CD4-positive, alpha-beta memory T cell (primary cell): ENCODE results near the gene HSPB9. TPM values are rescaled to one million over a fixed set of nuclear protein-coding genes. Genes with fewer than 3 reads are reported as not detected.

Experiments
- CTCF ChIA-PET: fragments of 350-600 bp; sonication (Branson Sonifier 250); formaldehyde crosslinking; loops from one replicate; lab custom pipeline; 2021; ENCODE audit warnings: inconsistent platforms; ENCODE audit not compliant: partially characterized antibody; lab: Charles Lee
- POLR2A ChIA-PET: fragments of 350-600 bp; sonication (Branson Sonifier 250); formaldehyde crosslinking; loops from one replicate; lab custom pipeline; 2021; ENCODE audit not compliant: partially characterized antibody; lab: Charles Lee
- DNase-seq, 5 donors: peaks; one replicate each; pipeline versions ENCODE4 v3.0.0 to v3.0.0-alpha.2; 2020 to 2022; ENCODE audit warnings: mixed read lengths in 1 of 5
- H3K27ac ChIP-seq: one replicate; pipeline ENCODE4 v1.7.0; 2013; ENCODE audit warnings: low read depth, low read length
- H3K27me3 ChIP-seq: 2 replicates; pipeline ENCODE4 v1.7.0; 2013; ENCODE audit warnings: mild to moderate bottlenecking, low read length, moderate library complexity; ENCODE audit not compliant: insufficient read depth
- H3K36me3 ChIP-seq: 2 replicates; pipeline ENCODE4 v1.7.0; 2013; ENCODE audit warnings: mild to moderate bottlenecking, low read length, moderate library complexity; ENCODE audit not compliant: insufficient read depth
- H3K4me1 ChIP-seq: 2 replicates; pipeline ENCODE4 v1.7.0; 2013; ENCODE audit warnings: mild to moderate bottlenecking, low read length, moderate library complexity; ENCODE audit not compliant: insufficient read depth
- H3K4me3 ChIP-seq, 2 donors: one replicate each; pipeline ENCODE4 v1.7.0; 2013; ENCODE audit warnings: low read length in 2 of 2, mild to moderate bottlenecking in 1 of 2
- H3K9me3 ChIP-seq, 2 donors: one replicate each; pipeline ENCODE4 v1.7.0; 2013; ENCODE audit warnings: low read length in 2 of 2, control low read depth in 1 of 2; ENCODE audit not compliant: control insufficient read depth in 1 of 2
- H3K27ac Mint-ChIP-seq, 7 donors: one replicate each; pipeline ENCODE4 v1.8.0; 2020 to 2021; ENCODE audit warnings: mixed read lengths in 7 of 7, mild to moderate bottlenecking in 6 of 7, inconsistent platforms in 3 of 7, moderate library complexity in 3 of 7
- H3K27me3 Mint-ChIP-seq, 2 donors: one replicate each; pipeline ENCODE4 v1.8.0; 2020 to 2021; ENCODE audit warnings: mixed read lengths in 2 of 2
- H3K36me3 Mint-ChIP-seq, 2 donors: one replicate each; pipeline ENCODE4 v1.8.0; 2020 to 2021; ENCODE audit warnings: mixed read lengths in 2 of 2, inconsistent platforms in 1 of 2, mild to moderate bottlenecking in 1 of 2
- H3K4me1 Mint-ChIP-seq, 4 donors: one replicate each; pipeline ENCODE4 v1.8.0; 2020 to 2021; ENCODE audit warnings: mixed read lengths in 4 of 4, mild to moderate bottlenecking in 1 of 4
- H3K4me3 Mint-ChIP-seq, 8 donors: one replicate each; pipeline ENCODE4 v1.8.0; 2020 to 2021; ENCODE audit warnings: mixed read lengths in 8 of 8, mild to moderate bottlenecking in 7 of 8, moderate library complexity in 6 of 8, inconsistent platforms in 3 of 8
- H3K9me3 Mint-ChIP-seq, 8 donors: one replicate each; pipeline ENCODE4 v1.8.0; 2020 to 2021; ENCODE audit warnings: mixed read lengths in 8 of 8, mild to moderate bottlenecking in 5 of 8, inconsistent platforms in 3 of 8, moderate library complexity in 1 of 8
- intact Hi-C: fragments of 100-400 bp; cut with micrococcal nuclease; formaldehyde crosslinking; loops from one replicate; pipeline ENCODE4 v1.15.1; 2023
- polyA plus RNA-seq, 2 donors: library from polyadenylated mRNA; unstranded; fragments of 300-500 nt; fragmentation: Illumina TruSeq; gene quantifications; one replicate each; pipeline ENCODE4 v1.2.3, GENCODE V29; 2021
- total RNA-seq, 2 experiments: library from RNA; stranded (reverse); gene quantifications; one replicate each; pipeline ENCODE4 v1.2.3, GENCODE V29; 2021

Gene HSPB9
- total and polyA plus RNA-seq, 4 experiments from 2014 or later = not detected

- ChIA-PET POLR2A (interaction anchor here (0.6 to 5.3 kb wide), 9 partner anchors 8 to 268 kb away, joined by 3 to 28 read pairs (median 5); partner anchors contain the start of genes CNP, DHX58, DNAJC7 and NKIRAS2), CTCF (interaction anchor here (1.2 to 8.1 kb wide), 12 partner anchors 12 to 157 kb away, joined by 3 to 124 read pairs (median 6); partner anchors contain the start of genes CNP, DNAJC7 and NKIRAS2)
- peaks cover 15 to 40% (median 24%) of the 10 kb centered on the region in 4 donors for H3K4me1 Mint-ChIP-seq
- H3K27me3 ChIP-seq = no peaks in the 10 kb centered on the region
- DNase-seq = no peak
- H3K27ac ChIP-seq = peak overlapping the region; percentile 49
- no peaks in the 10 kb centered on the region for H3K9me3 Mint-ChIP-seq
- intact Hi-C loops = loop anchor here (2.0 kb wide), 1 partner anchor 287 kb away; no protein-coding TSS in a partner anchor
- no peaks in the 10 kb centered on the region for H3K9me3 ChIP-seq
- H3K36me3 Mint-ChIP-seq = peaks cover 9 to 18% of the 10 kb centered on the region in 2 donors
- peak overlapping the region in 1 of 2 donors; percentile 43 for H3K4me3 ChIP-seq
- peak overlapping the region in 3 of 7 donors; percentile 19 to 79 (median 22) for H3K27ac Mint-ChIP-seq
- peaks cover 11% of the 10 kb centered on the region for H3K4me1 ChIP-seq
- H3K27me3 Mint-ChIP-seq = no peaks in the 10 kb centered on the region
- H3K36me3 ChIP-seq = peaks cover 2% of the 10 kb centered on the region
- H3K4me3 Mint-ChIP-seq = peak overlapping the region; percentile 71 to 82 (median 76)
Measured at GRCh38 chr17:42120161-42120769, 2.3 kb upstream of the HSPB9 start.

DNA sequence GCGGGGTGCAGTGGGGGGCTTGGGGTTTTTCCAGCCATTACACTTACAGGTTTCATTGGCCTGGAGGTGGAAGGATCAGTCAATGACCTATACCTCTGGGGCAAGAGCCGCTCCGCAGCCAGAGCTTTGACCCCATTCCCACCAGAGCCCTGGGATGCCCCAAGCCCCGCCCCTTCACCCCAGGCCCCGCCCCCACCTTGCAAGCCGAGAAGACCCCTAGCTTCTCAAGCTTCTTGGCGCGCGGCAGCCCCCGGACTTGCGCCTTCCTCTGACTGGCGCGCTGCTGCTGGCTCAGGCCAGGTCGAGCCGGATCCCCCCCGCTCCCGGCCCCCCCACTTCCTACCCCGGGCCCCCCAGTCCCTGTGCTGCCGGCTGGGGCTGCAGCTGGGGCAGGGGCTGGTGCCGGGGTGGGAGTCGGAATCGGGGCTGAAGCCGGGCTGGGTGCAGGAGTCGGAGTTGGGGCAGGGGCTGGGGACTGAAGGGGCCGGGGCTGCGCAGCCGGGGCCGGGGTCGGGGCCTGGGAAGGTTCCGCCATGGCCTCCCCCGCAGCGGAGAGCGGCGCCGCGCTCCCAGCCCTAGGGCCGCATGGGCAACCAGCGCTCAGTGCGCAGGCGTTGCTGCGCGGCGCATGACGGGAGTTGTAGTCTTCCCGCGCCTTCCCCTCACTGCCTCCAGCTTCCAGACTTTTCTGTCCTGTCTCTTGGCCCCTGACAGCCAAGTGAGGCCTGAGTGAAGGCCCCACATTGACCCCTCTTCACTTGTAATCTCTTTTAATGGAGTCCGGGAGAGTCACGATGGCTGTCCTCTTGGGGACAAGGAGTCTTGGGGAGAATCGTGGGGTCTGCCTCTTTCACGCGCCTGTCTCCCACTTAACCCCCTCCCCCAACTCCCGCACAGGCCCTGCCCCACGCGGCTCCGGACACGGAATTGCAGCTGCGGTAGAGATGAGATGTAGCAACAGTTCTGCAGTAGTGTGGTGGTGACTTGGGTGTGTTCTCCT lies 1.5 kb upstream of the HSPB9 start, which contains the start of gene KAT2A:
Gene KAT2A (minus strand): TSS at position 598 of the 1,000 bp plus-strand sequence. CDS start 63 bp downstream, at position 535.
- Mint-ChIP-seq H3K36me3 (peaks cover 17 to 26% of the 10 kb centered on the region in 2 donors), H3K27me3 (no peaks in the 10 kb centered on the region), H3K9me3 (no peaks in the 10 kb centered on the region), H3K27ac (peak within 1 kb of the TSS in 6 of 7 donors; percentile 19 to 81 (median 67)), H3K4me1 (peaks cover 13 to 34% (median 23%) of the 10 kb centered on the region in 4 donors), H3K4me3 (peak within 1 kb of the TSS; percentile 72 to 82 (median 77))
- ChIA-PET POLR2A (interaction anchor here (0.6 to 5.3 kb wide), 12 partner anchors 8 to 267 kb away, joined by 3 to 28 read pairs (median 4); partner anchors contain the start of genes CNP, DHX58, DNAJC7 and NKIRAS2), CTCF (interaction anchor here (0.9 to 8.1 kb wide), 11 partner anchors 13 to 158 kb away, joined by 3 to 124 read pairs (median 6); partner anchors contain the start of genes CNP, DNAJC7 and NKIRAS2)
- peak; percentile 61 to 71 (median 68) for DNase-seq
- peaks cover 11% of the 10 kb centered on the region for H3K4me1 ChIP-seq
- H3K9me3 ChIP-seq = no peaks in the 10 kb centered on the region
- intact Hi-C loops = loop anchor here (2.0 kb wide), 1 partner anchor 286 kb away; no protein-coding TSS in a partner anchor
- peak within 1 kb of the TSS; percentile 49 for H3K27ac ChIP-seq
- H3K27me3 ChIP-seq = no peaks in the 10 kb centered on the region
- peaks cover 10% of the 10 kb centered on the region for H3K36me3 ChIP-seq
- peak within 1 kb of the TSS in 1 of 2 donors; percentile 43 for H3K4me3 ChIP-seq

DNA sequence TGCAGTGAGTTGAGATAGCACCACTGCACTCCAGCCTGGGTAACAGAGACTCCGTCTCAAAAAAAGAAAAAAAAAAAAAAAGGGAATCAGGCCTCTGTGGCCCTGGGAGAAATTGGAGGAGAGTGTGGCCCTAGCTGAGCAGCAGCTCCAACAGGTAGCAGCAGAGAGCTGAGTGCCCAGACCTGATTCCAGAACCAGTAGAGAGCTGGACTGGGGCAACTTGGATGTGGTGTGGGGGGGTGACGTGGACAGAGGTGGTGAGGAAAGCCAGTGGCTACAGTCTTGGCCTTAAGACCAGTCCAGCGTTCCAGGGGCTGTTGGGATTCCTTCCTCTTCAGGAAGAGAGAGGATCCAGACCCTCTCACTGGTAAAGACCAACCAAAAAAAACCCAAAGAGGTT lies 1.7 kb downstream of the HSPB9 start:
- Mint-ChIP-seq H3K27ac (peak overlapping the region in 1 of 7 donors; percentile 80), H3K4me1 (peaks cover 6 to 15% (median 12%) of the 10 kb centered on the region in 4 donors), H3K36me3 (peaks cover 33 to 48% of the 10 kb centered on the region in 2 donors), H3K9me3 (no peaks in the 10 kb centered on the region), H3K27me3 (no peaks in the 10 kb centered on the region), H3K4me3 (no peak overlapping the region)
- Histone ChIP-seq H3K27ac (no peak overlapping the region), H3K27me3 (no peaks in the 10 kb centered on the region), H3K36me3 (peaks cover 34% of the 10 kb centered on the region), H3K9me3 (no peaks in the 10 kb centered on the region), H3K4me1 (peaks cover 11% of the 10 kb centered on the region), H3K4me3 (no peak overlapping the region)
- intact Hi-C loops = no loop called here
- no peak for DNase-seq
- CTCF ChIA-PET = interaction anchor here (0.7 kb wide), 1 partner anchor 150 kb away, joined by 3 read pairs; no protein-coding TSS in a partner anchor
- POLR2A ChIA-PET = interaction anchor here (0.7 kb wide), 1 partner anchor 158 kb away, joined by 3 read pairs; the partner anchor contains the start of gene CNP

DNA sequence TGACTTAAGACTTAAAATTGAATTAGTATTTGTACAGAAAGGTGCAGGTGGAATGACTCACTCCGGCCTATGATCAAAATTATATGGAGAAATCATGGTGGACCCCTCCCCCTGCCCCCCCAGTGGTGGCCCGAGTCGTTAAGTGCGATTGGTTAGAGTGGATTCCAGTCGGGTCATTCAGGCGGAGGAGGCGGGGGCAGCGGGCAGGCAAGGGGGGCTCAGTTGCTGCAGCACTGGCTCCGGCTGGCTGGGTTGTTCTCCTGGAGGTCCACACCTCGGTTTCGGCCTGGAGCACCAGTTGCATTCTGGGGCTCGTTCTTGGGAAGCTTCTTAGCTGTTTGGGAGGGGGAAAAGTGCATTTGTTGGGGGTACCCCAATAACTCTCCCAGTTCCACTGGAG lies 3.0 kb downstream of the HSPB9 start:
- Histone ChIP-seq H3K27ac (no peak overlapping the region), H3K9me3 (no peaks in the 10 kb centered on the region), H3K27me3 (no peaks in the 10 kb centered on the region), H3K4me3 (no peak overlapping the region), H3K4me1 (peaks cover 7% of the 10 kb centered on the region), H3K36me3 (peaks cover 47% of the 10 kb centered on the region)
- CTCF ChIA-PET = no interaction called here
- intact Hi-C loops = no loop called here
- Mint-ChIP-seq H3K36me3 (peaks cover 40 to 58% of the 10 kb centered on the region in 2 donors), H3K27ac (no peak overlapping the region), H3K4me1 (peaks cover 3 to 7% (median 7%) of the 10 kb centered on the region in 4 donors), H3K4me3 (no peak overlapping the region), H3K27me3 (no peaks in the 10 kb centered on the region), H3K9me3 (no peaks in the 10 kb centered on the region)
- POLR2A ChIA-PET = no interaction called here
- no peak for DNase-seq

DNA sequence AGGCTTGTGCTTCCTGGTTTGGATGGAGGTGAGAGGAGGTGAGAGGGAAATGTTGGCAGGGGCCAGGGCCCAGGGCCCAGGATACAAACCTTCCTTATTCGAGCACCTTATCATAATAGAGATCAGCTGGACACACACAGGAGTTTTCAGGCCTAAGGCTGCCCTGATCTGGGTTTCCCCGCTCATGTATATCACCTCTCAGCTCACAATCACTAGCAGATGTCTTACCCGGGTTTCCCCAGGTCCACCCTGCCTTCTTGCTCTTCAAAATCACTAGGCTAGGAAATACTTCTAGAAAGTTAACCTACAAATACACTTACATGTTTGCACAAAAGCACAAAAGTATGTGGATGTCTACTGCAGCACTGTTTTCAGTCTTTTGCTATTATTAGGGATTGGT lies 4.2 kb downstream of the HSPB9 start:
- Histone ChIP-seq H3K27ac (no peak overlapping the region), H3K4me3 (no peak overlapping the region), H3K4me1 (peaks cover 4% of the 10 kb centered on the region), H3K9me3 (no peaks in the 10 kb centered on the region), H3K36me3 (peaks cover 57% of the 10 kb centered on the region), H3K27me3 (no peaks in the 10 kb centered on the region)
- peaks cover 5 to 12% (median 8%) of the 10 kb centered on the region in 4 donors for H3K4me1 Mint-ChIP-seq
- no peaks in the 10 kb centered on the region for H3K27me3 Mint-ChIP-seq
- no peak overlapping the region for H3K27ac Mint-ChIP-seq
- peaks cover 49 to 69% of the 10 kb centered on the region in 2 donors for H3K36me3 Mint-ChIP-seq
- no peak for DNase-seq
- intact Hi-C loops = no loop called here
- no peaks in the 10 kb centered on the region for H3K9me3 Mint-ChIP-seq
- POLR2A ChIA-PET = no interaction called here
- CTCF ChIA-PET = no interaction called here
- H3K4me3 Mint-ChIP-seq = no peak overlapping the region

DNA sequence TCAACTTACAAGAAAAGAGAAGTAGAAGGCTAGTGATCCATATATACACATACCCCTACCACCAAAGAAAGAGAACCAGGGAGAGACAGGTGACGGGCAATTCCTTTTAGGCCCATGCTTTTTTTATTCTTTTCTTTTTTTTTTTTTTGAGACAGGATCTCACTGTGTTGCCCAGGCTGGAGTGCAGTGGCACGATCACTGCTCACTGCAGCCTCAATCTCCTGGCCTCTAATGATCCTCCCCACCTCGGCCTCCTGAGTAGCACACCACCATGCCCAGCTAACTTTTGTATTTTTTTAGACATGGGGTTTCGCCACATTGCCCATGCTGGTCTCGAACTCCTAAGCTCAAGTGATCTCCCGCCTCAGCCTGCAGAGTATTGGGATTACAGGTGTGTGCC lies 4.8 kb downstream of the HSPB9 start:
- intact Hi-C loops = no loop called here
- Mint-ChIP-seq H3K4me3 (no peak overlapping the region), H3K36me3 (peaks cover 49 to 68% of the 10 kb centered on the region in 2 donors), H3K27ac (peak overlapping the region in 1 of 7 donors; percentile 14), H3K4me1 (peaks cover 10 to 16% (median 10%) of the 10 kb centered on the region in 4 donors), H3K9me3 (no peaks in the 10 kb centered on the region), H3K27me3 (no peaks in the 10 kb centered on the region)
- Histone ChIP-seq H3K27me3 (no peaks in the 10 kb centered on the region), H3K36me3 (peaks cover 57% of the 10 kb centered on the region), H3K9me3 (no peaks in the 10 kb centered on the region), H3K4me3 (no peak overlapping the region), H3K4me1 (peaks cover 10% of the 10 kb centered on the region), H3K27ac (no peak overlapping the region)
- CTCF ChIA-PET = no interaction called here
- no peak for DNase-seq
- POLR2A ChIA-PET = no interaction called here
